GM18861 (cell line): ENCODE measurements around the gene ALX4.

Experiments used
- ATAC-seq: cut with Tn5 transposase; IDR thresholded peaks from one replicate; pipeline ENCODE4 v1.9.1; 2021; ENCODE audit not compliant: unreplicated experiment

Gene ALX4

GRCh38 chr11:44335919-44336318 lies 26.0 kb upstream of the ALX4 start:
- no peak for ATAC-seq

DNA sequence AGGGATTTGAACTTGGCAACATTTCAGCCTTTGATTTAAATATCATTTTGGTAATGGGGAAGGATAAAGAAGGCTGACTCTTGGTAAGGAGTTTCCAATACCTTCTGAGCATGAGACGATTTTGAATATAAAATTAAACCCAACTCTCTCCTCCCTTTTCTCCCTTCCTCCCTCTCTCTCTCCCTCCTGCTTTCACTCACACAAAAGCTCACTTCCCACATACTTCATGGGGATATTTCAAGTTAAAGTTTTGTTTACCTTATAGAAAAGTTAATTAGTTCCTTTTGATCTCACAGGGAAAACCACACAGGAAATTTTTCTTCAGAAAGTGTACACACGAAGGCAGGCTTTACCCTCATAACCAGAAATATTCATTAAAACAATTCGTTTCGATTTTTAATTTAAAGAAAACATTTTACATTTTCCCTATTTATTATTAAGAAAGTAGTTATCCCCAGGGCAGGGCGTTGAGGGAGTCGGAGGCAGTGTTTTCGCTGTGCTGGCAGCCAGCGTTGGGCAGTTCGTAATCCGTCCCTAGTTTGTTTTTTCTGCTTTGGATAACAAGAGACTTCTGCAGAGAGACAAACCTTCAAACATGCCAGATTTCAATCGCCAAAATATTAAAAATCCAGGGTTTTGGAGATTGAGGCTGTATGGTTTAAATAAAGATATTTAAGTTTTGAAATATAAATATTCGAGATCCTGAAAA lies 25.3 kb upstream of the ALX4 start:
- ATAC-seq = no peak

DNA sequence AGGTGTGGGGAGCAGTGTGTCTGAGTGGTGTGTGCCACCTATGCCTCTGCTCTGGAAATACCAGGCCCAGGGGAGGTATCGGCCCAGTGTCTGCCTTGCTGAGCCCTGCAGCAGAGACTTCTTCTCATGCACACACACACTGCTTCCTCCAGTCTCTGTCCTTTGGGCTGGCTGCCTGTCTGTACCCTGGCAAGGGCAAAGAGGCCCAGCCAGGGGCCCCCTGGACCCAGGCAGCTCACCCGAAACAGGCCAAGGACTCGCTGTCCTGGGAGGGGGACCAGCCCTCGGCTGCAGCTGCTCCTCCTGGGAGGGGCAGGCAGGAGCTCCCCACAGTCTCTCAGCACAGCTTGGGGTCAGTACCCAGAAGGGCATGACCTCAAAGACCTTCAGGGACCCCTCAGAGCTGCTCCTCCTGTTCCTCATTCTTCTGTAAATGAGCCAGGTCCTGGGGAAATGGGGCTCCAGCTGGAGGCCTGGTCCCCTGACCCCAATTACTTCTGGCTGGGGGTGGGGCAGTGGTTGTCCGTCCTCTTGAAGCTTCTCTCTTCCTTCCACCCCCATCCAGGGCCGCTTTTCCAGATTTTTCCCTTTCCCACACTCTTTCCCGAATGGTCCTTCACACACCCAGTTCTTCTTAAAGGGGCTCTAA lies 24.5 kb upstream of the ALX4 start:
- ATAC-seq = no peak

GRCh38 chr11:44333271-44334218 lies 23.6 kb upstream of the ALX4 start:
- ATAC-seq = no peak

- ATAC-seq = no peak
These were observed 22.7 kb upstream of the ALX4 start for GRCh38 chr11:44332665-44333064.

DNA sequence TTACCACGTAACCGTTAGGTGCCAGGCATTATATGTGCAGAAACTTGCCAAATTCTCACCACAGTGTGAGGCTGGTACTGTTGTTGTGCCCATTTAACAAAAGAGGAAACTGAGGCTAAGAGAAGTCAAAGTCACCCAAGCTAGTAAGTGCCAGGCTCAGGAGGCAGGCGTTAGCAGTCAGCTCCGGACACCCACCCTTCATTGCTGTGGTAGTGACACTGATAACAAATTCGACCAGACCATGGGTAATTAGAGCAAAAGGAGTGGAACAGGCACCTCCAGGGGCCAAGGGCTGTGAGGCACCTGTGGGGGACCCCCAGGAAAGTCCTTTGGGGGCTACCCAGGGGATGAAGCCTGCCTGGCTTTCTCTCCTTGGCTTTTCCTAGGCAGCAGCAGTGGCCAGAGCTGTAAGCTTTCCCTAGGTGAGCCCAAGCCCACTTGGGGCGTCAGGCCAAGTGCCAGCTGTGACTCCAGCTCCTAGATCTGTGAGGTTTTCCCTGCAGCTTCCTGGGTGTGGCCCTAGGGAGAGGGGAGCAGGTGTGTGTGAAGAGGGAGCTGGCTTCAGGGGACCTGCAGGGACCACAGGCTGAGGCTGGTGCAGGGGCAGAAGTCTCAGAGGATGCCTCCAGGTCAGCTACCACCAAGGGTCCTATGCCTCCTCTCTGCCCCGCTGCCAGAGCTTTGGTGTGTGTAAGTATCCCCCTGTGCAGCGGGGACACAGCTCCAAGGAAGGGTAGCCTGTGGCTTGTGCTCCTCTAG lies 19.7 kb upstream of the ALX4 start:
- ATAC-seq = no peak

- ATAC-seq = no peak
These were observed 18.3 kb upstream of the ALX4 start for GRCh38 chr11:44328138-44328660.

GRCh38 chr11:44327730-44328129 lies 17.8 kb upstream of the ALX4 start:
- ATAC-seq = no peak

- ATAC-seq = no peak
These were observed 16.9 kb upstream of the ALX4 start for GRCh38 chr11:44326615-44327475.

DNA sequence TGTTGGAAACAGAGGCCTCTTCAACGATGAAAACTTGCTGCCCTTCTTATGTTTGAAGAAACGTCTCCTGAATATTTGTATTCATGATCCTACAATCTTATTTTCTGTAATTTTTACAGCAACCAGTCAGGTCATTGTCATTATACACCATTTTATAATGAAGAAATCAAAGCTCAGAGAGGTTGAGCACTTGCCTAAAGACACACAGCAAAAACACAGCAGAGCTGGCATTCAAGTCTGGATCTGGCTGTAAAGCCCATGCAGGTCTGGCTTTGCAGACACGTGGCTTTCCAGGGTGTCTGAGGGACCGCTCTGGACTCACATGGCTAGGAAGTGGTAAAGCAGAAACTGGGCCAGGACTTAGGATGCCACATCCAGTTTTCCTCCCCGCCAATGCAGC lies 15.8 kb upstream of the ALX4 start:
- no peak for ATAC-seq

- no peak for ATAC-seq
These were observed 15.0 kb upstream of the ALX4 start for GRCh38 chr11:44324749-44325525.

- ATAC-seq = no peak
These were observed 14.3 kb upstream of the ALX4 start for GRCh38 chr11:44324222-44324621.

DNA sequence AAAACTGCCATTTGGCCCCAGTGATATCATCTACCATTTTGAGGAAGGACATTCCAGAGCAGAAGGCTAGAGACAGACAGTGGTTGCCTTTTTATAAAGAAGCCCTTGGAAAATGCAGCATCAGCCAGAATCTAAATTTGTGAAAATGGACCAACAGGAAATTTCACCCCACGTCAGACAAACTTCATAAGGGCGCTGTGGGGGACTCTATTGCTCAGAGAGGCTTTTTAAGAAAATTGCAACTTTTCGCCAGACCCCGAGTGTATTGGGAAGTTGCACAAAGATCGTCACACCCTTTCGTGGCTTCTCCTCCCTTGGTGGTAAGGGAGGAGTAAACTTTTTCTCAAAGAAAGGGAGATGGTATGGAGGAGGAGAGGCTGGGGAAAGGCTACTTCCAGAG lies 12.3 kb upstream of the ALX4 start:
- no peak for ATAC-seq

DNA sequence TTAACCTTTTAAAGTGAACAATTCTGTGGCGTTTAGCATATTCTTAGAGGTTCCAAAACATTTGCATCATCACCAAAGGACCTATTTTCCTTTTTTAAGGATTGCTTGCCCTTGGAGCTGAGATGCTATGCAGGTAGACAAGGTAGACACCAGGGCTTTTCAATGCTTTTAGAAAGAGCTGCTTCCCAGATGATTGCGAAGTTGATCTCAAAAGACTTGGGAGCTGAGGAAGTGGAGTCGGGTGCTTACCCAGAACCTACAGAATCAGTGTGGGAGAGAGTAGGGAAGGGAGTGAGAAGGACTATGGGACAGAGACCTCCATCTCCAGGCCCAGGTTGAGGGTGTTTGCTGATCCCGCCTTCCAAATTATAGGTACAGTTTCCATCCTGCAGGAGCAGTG lies 11.1 kb upstream of the ALX4 start:
- ATAC-seq = no peak

DNA sequence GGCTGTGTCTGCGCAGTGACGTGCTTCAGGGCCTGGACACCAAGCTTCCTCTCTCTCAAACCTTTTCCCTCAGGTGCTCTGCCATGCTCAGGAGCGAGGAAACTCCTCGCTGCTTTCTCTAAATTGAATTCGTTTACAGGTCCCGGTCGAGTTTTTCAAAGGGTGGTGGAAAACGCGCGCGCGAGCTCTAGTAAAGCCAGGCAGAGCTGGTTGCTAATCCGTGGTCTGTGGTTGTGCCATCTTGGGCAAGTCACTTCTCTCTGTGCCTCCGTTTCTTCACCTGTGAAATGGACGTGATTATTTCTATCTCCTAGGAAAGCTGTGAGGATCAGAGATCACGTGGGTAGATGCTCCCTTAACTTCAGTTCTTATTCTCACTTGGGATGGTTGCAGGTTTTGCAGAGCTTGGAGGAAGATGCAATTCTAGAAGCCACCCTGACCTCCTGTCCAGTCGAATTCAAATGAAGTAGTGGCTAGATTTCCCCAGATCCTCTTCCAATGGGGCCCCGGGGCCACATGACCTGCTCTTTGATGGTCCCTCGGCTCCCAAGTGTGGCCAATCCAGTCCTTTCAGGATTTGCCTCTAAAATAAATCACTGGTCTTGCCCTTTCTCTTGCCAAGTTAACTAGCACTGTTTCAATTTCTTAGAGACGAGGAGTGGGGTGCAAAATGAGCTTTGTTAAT lies 10.5 kb upstream of the ALX4 start:
- ATAC-seq = no peak

- no peak for ATAC-seq
These were observed 9.8 kb upstream of the ALX4 start for GRCh38 chr11:44319552-44320288.

DNA sequence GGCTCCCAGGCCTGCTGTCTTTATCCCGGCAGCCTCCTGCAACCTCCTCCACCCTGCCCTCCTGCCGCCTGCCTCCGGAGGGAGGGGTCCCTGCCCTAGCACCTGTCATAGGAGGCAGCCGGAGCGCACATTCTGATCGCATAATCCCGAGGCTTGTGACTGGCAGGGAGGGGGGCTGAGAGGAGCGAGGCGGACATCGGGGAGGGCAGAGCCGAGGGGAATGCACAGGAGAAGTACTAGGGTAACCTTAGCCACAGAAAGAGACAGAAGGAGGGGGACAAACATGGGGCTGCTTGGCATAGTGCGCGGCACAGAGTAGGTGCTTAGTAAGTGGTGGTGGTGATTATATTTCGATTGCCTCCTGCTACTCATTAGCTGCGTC lies 9.2 kb upstream of the ALX4 start:
- ATAC-seq = no peak

GRCh38 chr11:44318369-44318768 lies 8.4 kb upstream of the ALX4 start:
- ATAC-seq = no peak
